ENCODE measurements around the gene CYP3A7.

DNA sequence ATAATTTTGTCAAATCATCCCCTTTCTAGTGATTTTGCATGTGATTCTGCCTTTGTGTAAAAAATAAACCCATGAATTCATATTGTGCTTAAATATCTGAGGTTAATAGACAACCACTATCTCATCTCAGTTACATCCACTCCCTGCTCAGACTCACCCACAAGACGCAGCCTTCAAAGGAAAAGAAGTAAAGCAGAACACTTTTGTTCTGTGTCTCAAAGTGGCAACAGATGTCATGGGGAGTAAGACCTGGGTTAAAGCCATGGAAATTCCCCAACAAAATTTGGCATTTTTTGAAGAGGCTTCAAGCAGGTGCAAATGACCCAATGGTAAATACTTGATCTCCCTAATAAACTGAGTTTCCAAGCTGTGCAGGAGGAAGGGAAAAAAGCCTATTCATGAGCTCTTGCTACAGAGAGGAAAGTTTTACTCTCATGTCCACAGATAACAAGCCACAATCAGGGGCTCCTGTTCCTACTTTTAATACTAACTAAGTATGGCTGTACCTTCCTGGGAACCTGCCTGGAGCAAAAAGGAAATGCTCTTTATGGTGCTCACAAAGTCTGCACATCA, 4.7 kb downstream of the CYP3A7 start:
- TF ChIP-seq, protein P1, sequence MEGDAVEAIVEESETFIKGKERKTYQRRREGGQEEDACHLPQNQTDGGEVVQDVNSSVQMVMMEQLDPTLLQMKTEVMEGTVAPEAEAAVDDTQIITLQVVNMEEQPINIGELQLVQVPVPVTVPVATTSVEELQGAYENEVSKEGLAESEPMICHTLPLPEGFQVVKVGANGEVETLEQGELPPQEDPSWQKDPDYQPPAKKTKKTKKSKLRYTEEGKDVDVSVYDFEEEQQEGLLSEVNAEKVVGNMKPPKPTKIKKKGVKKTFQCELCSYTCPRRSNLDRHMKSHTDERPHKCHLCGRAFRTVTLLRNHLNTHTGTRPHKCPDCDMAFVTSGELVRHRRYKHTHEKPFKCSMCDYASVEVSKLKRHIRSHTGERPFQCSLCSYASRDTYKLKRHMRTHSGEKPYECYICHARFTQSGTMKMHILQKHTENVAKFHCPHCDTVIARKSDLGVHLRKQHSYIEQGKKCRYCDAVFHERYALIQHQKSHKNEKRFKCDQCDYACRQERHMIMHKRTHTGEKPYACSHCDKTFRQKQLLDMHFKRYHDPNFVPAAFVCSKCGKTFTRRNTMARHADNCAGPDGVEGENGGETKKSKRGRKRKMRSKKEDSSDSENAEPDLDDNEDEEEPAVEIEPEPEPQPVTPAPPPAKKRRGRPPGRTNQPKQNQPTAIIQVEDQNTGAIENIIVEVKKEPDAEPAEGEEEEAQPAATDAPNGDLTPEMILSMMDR (conservative IDR thresholded peaks at IDR 0.05; ENCODE audit: low read length): no peak
- no peak for TF ChIP-seq EZH2phosphoT487 (IDR thresholded peaks at IDR 0.05; ENCODE audit: borderline replicate concordance)
